Left lung (tissue), 10 donors: Measurements from ENCODE around the gene DMRTB1. TPM values are rescaled to one million over a fixed set of nuclear protein-coding genes. Genes with fewer than 3 reads are reported as not detected.

Experiments used
- ATAC-seq: fragments of 200-7000 bp; cut with Tn5 transposase; one replicate; pipeline ENCODE4 v1.9.1; 2020; ENCODE audit warnings: moderate library complexity
- DNase-seq, 4 donors: peaks; one replicate each; pipeline ENCODE4 v3.0.0-alpha.2; 2013 to 2020
- H3K27ac ChIP-seq, 2 donors: fragments of 200-600 bp; sonication (generic) in 1 of 2; one replicate each; pipeline versions ENCODE4 v1.5.0 to v1.8.0; 2020 to 2021
- H3K27me3 ChIP-seq, 2 donors: fragments of 200-600 bp; sonication (generic) in 1 of 2; one replicate each; pipeline versions ENCODE4 v1.5.0 to v1.8.0; 2020 to 2021
- H3K36me3 ChIP-seq, 2 donors: fragments of 200-600 bp; sonication (generic) in 1 of 2; one replicate each; pipeline versions ENCODE4 v1.5.0 to v1.8.0; 2020 to 2021
- H3K4me1 ChIP-seq, 2 donors: fragments of 200-600 bp; one replicate each; pipeline ENCODE4 v1.8.0; 2021
- H3K4me3 ChIP-seq, 2 donors: fragments of 200-600 bp; sonication (generic) in 1 of 2; one replicate each; pipeline versions ENCODE4 v1.5.0 to v1.8.0; 2020 to 2021; ENCODE audit warnings: mild to moderate bottlenecking in 1 of 2
- H3K9me3 ChIP-seq, 2 donors: fragments of 200-600 bp; sonication (generic) in 1 of 2; one replicate each; pipeline versions ENCODE4 v1.5.0 to v1.8.0; 2020 to 2021
- CTCF ChIP-seq, 2 donors: fragments of 200-600 bp; sonication (generic) in 1 of 2; IDR thresholded peaks; one replicate each; pipeline versions ENCODE4 v1.5.0 to v1.8.0; 2021; ENCODE audit warnings: antibody characterized with exemption in 2 of 2
- intact Hi-C, 2 donors: fragments of 100-400 bp; cut with DNase I; formaldehyde crosslinking; loops; one replicate each; pipeline versions ENCODE4 v1.11.2 to v1.14.2; 2022
- polyA plus RNA-seq, 6 donors: library from polyadenylated mRNA; unstranded; fragments of 120-200 nt; gene quantifications; one replicate each; pipeline ENCODE4 v1.2.1, GENCODE V29; 2013; ENCODE audit not compliant: insufficient read length in 6 of 6
- total RNA-seq, 2 donors: library from RNA; stranded (reverse); fragmentation: NEBNext Ultra II Directional; extraction: Animal tissue kit (Norgen Biotek cat#: 25700); gene quantifications; one replicate each; pipeline ENCODE4 v1.2.1, GENCODE V29; 2021
- donor health status: DM: no; HTN: yes; CAD: no.
- donor health status: DM: no; HTN: no; CAD: no.

DMRTB1 gene
- total and polyA plus RNA-seq, 8 donors, result not detected

- ATAC-seq (no peak), DNase-seq (no peak)
- no peak overlapping the region for H3K27ac ChIP-seq
- no peak for TF ChIP-seq CTCF (IDR thresholded peaks at IDR 0.05)
- H3K27me3 ChIP-seq, result peaks cover 0 to 6% of the 10 kb centered on the region in 2 donors
- H3K4me1 ChIP-seq, result no peaks in the 10 kb centered on the region
- no peaks in the 10 kb centered on the region for H3K9me3 ChIP-seq
- H3K36me3 ChIP-seq, result no peaks in the 10 kb centered on the region
- no peak overlapping the region for H3K4me3 ChIP-seq
- intact Hi-C loops, result no loop called here
Measured at GRCh38 chr1:53460666-53461322, 1.6 kb downstream of the DMRTB1 start.

GRCh38 chr1:53461323-53462044 lies 2.3 kb downstream of the DMRTB1 start:
- Histone ChIP-seq H3K36me3 (no peaks in the 10 kb centered on the region), H3K4me3 (no peak overlapping the region), H3K27ac (no peak overlapping the region), H3K27me3 (peaks cover 0 to 6% of the 10 kb centered on the region in 2 donors), H3K9me3 (no peaks in the 10 kb centered on the region), H3K4me1 (no peaks in the 10 kb centered on the region)
- ATAC-seq, result no peak
- intact Hi-C loops, result no loop called here
- no peak for TF ChIP-seq CTCF (IDR thresholded peaks at IDR 0.05)
- no peak for DNase-seq

- Histone ChIP-seq H3K4me3 (no peak overlapping the region), H3K27ac (no peak overlapping the region), H3K36me3 (no peaks in the 10 kb centered on the region), H3K9me3 (no peaks in the 10 kb centered on the region), H3K4me1 (no peaks in the 10 kb centered on the region), H3K27me3 (peaks cover 0 to 3% of the 10 kb centered on the region in 2 donors)
- DNase-seq, result no peak
- intact Hi-C loops, result no loop called here
- no peak for TF ChIP-seq CTCF (IDR thresholded peaks at IDR 0.05)
- ATAC-seq, result no peak
Measured at GRCh38 chr1:53462193-53462592, 3.0 kb downstream of the DMRTB1 start.

DNA sequence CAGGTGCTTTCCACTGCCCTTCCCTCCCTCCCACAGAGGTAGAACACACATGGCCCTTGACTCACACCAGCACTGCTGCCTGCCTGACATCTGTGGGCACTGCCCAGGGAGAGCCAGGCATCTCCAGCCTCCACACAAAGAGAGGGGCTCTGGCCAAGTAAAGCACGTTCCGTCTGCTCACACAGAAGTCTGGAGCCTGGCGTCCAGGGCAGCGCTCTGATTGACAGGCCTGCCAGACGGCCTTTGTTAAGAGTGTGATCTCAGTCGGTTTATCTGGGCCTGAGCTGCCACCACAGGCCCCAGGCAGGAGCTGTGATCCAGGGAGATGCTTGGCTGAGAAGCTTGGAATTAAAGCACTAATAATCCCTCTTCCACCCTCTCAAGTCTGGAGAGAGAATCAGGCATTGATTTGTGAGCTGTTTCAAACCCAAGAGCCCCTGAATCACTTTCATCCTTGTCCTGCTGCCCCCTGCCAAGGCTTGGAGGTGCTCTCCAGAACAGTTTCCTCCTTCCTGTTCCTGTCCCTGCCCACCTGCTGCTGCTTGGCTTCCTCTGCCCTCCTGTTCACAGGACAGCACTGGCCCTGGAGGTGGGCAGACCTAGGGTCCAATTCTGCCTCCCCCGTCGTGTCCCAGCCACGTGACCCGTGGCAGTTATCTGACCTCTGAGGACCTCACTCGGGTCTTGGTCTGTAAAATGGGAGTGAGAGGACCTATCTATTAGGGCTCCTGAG lies 3.7 kb downstream of the DMRTB1 start:
- Histone ChIP-seq H3K4me1 (no peaks in the 10 kb centered on the region), H3K27ac (no peak overlapping the region), H3K4me3 (no peak overlapping the region), H3K27me3 (no peaks in the 10 kb centered on the region), H3K36me3 (no peaks in the 10 kb centered on the region), H3K9me3 (no peaks in the 10 kb centered on the region)
- DNase-seq (no peak), ATAC-seq (no peak)
- intact Hi-C loops, result no loop called here
- no peak for TF ChIP-seq CTCF (IDR thresholded peaks at IDR 0.05)
